Stimulated activated CD4-positive, alpha-beta T cell treated with anti-CD3 and anti-CD28 coated beads, Interleukin-15, amount 100 ng/mL, for 48 hours (primary cell): ENCODE data around the gene SLC22A13.
"Not testable (repeated sequence)": the region's sequence is repeated elsewhere in the genome, so short reads cannot be mapped to it uniquely, and the experiment has no call there.

Experiments used
- DNase-seq, 2 donors: peaks; one replicate each; pipeline ENCODE4 v3.0.0-alpha.2; 2020; ENCODE audit warnings: low read depth in 2 of 2

SLC22A13 gene

GRCh38 chr3:38297947-38298711, 32.5 kb downstream of the SLC22A13 start:
- DNase-seq = no peak

- no peak for DNase-seq
Observed at GRCh38 chr3:38306941-38307340, 41.3 kb downstream of the SLC22A13 start.

GRCh38 chr3:38307599-38307998, 42.0 kb downstream of the SLC22A13 start:
- no peak for DNase-seq

GRCh38 chr3:38308456-38308855, 42.8 kb downstream of the SLC22A13 start:
- DNase-seq = no peak

GRCh38 chr3:38311476-38311875, 45.9 kb downstream of the SLC22A13 start:
- DNase-seq = no peak

GRCh38 chr3:38311941-38312340, 46.3 kb downstream of the SLC22A13 start:
- DNase-seq = no peak

- DNase-seq = no peak
Observed at GRCh38 chr3:38312356-38312755, 46.7 kb downstream of the SLC22A13 start.

GRCh38 chr3:38313263-38313662, 47.7 kb downstream of the SLC22A13 start:
- DNase-seq = no peak

- DNase-seq = no peak
Observed at GRCh38 chr3:38313695-38314094, 48.1 kb downstream of the SLC22A13 start.

- DNase-seq = no peak
Observed at GRCh38 chr3:38314112-38314763, 48.6 kb downstream of the SLC22A13 start.

- DNase-seq = no peak
Observed at GRCh38 chr3:38314764-38315487, 49.3 kb downstream of the SLC22A13 start.

GRCh38 chr3:38315488-38316230, 50.0 kb downstream of the SLC22A13 start:
- DNase-seq = no peak

- DNase-seq = no peak
Observed at GRCh38 chr3:38316356-38317191, 51.0 kb downstream of the SLC22A13 start.

GRCh38 chr3:38317192-38317759, 51.7 kb downstream of the SLC22A13 start:
- DNase-seq = no peak

- DNase-seq = no peak
Observed at GRCh38 chr3:38318766-38319671, 53.4 kb downstream of the SLC22A13 start.

- DNase-seq = not testable (repeated sequence)
Observed at GRCh38 chr3:38320638-38321037, 55.0 kb downstream of the SLC22A13 start.

GRCh38 chr3:38323060-38323459, 57.4 kb downstream of the SLC22A13 start:
- no peak for DNase-seq

- no peak for DNase-seq
Observed at GRCh38 chr3:38325256-38325655, 59.6 kb downstream of the SLC22A13 start.

- DNase-seq = no peak
Observed at GRCh38 chr3:38327335-38328009, 61.9 kb downstream of the SLC22A13 start.
